ENCODE results near the gene OVOL2.
A peak's percentile ranks its signal among the peaks of the same experiment; 100 is the strongest.

Gene OVOL2

DNA sequence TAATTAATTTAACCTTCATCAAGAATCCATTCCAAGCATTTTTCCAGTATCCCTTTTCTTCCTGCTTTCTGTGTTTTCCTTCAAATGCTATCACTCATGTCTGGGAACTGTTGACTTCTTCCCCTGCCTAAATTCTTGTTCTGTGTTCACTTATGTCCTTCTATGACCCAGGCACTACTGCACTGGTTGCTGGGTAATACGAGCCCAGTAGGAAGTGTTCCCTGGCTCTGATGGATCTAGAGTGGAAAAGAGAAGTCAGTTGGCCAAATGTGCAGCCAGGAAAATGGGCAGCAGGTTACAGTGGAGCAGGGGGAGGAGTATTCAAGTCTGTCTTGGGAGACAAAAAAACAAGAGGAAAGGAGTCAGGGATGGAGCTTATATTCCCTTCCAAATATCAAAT lies 7.1 kb downstream of the OVOL2 start:
- no peak for DNase-seq (ENCODE audit: low read depth in 1 of 2, low spot score in 1 of 2)
- Histone ChIP-seq H3K27me3 (ENCODE audit: insufficient read depth, poor library complexity, severe bottlenecking) (peaks cover 7% of the 10 kb centered on the region), H3K27ac (replicated peaks) (no peak overlapping the region), H3K4me3 (replicated peaks; ENCODE audit: insufficient read depth, low read length) (no peak overlapping the region)
- TF ChIP-seq SPI1 (IDR thresholded peaks at IDR 0.05; ENCODE audit: borderline replicate concordance, low read depth) (no peak), GABPA (IDR thresholded peaks at IDR 0.05; ENCODE audit: low read depth) (no peak), POLR2AphosphoS5 (IDR thresholded peaks at IDR 0.05; ENCODE audit: low read depth) (no peak)
- TF ChIP-seq, protein P1, sequence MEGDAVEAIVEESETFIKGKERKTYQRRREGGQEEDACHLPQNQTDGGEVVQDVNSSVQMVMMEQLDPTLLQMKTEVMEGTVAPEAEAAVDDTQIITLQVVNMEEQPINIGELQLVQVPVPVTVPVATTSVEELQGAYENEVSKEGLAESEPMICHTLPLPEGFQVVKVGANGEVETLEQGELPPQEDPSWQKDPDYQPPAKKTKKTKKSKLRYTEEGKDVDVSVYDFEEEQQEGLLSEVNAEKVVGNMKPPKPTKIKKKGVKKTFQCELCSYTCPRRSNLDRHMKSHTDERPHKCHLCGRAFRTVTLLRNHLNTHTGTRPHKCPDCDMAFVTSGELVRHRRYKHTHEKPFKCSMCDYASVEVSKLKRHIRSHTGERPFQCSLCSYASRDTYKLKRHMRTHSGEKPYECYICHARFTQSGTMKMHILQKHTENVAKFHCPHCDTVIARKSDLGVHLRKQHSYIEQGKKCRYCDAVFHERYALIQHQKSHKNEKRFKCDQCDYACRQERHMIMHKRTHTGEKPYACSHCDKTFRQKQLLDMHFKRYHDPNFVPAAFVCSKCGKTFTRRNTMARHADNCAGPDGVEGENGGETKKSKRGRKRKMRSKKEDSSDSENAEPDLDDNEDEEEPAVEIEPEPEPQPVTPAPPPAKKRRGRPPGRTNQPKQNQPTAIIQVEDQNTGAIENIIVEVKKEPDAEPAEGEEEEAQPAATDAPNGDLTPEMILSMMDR (IDR thresholded peaks at IDR 0.05; ENCODE audit: insufficient read depth, low read length), result no peak
- TF ChIP-seq, protein P2, sequence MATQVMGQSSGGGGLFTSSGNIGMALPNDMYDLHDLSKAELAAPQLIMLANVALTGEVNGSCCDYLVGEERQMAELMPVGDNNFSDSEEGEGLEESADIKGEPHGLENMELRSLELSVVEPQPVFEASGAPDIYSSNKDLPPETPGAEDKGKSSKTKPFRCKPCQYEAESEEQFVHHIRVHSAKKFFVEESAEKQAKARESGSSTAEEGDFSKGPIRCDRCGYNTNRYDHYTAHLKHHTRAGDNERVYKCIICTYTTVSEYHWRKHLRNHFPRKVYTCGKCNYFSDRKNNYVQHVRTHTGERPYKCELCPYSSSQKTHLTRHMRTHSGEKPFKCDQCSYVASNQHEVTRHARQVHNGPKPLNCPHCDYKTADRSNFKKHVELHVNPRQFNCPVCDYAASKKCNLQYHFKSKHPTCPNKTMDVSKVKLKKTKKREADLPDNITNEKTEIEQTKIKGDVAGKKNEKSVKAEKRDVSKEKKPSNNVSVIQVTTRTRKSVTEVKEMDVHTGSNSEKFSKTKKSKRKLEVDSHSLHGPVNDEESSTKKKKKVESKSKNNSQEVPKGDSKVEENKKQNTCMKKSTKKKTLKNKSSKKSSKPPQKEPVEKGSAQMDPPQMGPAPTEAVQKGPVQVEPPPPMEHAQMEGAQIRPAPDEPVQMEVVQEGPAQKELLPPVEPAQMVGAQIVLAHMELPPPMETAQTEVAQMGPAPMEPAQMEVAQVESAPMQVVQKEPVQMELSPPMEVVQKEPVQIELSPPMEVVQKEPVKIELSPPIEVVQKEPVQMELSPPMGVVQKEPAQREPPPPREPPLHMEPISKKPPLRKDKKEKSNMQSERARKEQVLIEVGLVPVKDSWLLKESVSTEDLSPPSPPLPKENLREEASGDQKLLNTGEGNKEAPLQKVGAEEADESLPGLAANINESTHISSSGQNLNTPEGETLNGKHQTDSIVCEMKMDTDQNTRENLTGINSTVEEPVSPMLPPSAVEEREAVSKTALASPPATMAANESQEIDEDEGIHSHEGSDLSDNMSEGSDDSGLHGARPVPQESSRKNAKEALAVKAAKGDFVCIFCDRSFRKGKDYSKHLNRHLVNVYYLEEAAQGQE (IDR thresholded peaks at IDR 0.05; ENCODE audit: insufficient replicate concordance, low read depth), result no peak

DNA sequence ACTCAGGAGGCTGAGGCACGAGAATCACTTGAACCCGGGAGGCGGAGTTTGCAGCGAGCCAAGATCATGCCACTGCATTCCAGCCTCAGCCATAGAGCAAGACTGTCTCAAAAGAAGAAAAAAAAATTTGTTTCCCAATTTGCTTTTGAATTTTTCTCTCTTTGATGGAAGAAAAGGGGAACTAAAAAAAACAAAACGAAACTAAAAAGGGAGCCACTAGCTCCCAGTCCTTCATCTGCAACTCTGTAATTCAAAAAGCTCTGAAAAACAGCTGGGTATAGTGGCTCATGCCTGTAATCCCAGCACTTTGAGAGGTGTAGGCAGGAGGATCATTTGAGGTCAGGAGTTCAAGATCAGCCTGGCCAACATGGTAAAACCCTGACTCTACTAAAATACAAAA lies 9.5 kb downstream of the OVOL2 start:
- Histone ChIP-seq H3K4me3 (replicated peaks; ENCODE audit: insufficient read depth, low read length) (no peak overlapping the region), H3K27me3 (ENCODE audit: insufficient read depth, poor library complexity, severe bottlenecking) (no peaks in the 10 kb centered on the region), H3K27ac (replicated peaks) (no peak overlapping the region)
- DNase-seq (ENCODE audit: low read depth in 1 of 2, low spot score in 1 of 2), result peak in 1 of 2 experiments; percentile 7
- TF ChIP-seq, protein P1 (IDR thresholded peaks at IDR 0.05; ENCODE audit: insufficient read depth, low read length), result no peak
- TF ChIP-seq POLR2AphosphoS5 (IDR thresholded peaks at IDR 0.05; ENCODE audit: low read depth) (no peak), GABPA (IDR thresholded peaks at IDR 0.05; ENCODE audit: low read depth) (no peak), SPI1 (IDR thresholded peaks at IDR 0.05; ENCODE audit: borderline replicate concordance, low read depth) (no peak)
- TF ChIP-seq, protein P2 (IDR thresholded peaks at IDR 0.05; ENCODE audit: insufficient replicate concordance, low read depth), result no peak

DNA sequence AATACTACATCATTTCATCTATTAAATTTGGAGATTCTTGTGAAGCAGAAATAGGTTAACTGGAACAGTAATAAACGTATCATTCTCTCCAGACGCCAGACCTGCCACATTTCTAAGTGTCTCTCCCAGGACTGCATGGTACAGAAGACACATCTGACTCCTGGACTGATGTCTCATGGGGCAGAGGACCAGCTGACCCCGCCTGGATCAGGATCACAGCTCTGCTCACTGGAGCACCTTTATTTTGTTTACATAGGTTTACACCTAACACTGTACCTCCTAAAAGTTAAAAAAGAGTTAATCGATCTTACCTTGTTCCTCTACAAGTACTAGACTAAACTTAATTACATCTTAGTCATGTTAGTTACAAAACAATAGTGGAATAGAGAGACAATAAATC lies 11.2 kb downstream of the OVOL2 start:
- H3K27me3 ChIP-seq (ENCODE audit: insufficient read depth, poor library complexity, severe bottlenecking), result no peaks in the 10 kb centered on the region
- TF ChIP-seq, protein P1 (IDR thresholded peaks at IDR 0.05; ENCODE audit: insufficient read depth, low read length), result no peak
- no peak for TF ChIP-seq POLR2AphosphoS5 (IDR thresholded peaks at IDR 0.05; ENCODE audit: low read depth)
- TF ChIP-seq, protein P2 (IDR thresholded peaks at IDR 0.05; ENCODE audit: insufficient replicate concordance, low read depth), result no peak
- TF ChIP-seq GABPA (IDR thresholded peaks at IDR 0.05; ENCODE audit: low read depth), result no peak
- no peak for TF ChIP-seq SPI1 (IDR thresholded peaks at IDR 0.05; ENCODE audit: borderline replicate concordance, low read depth)
- no peak for DNase-seq (ENCODE audit: low read depth in 1 of 2, low spot score in 1 of 2)
- no peak overlapping the region for H3K4me3 ChIP-seq (replicated peaks; ENCODE audit: insufficient read depth, low read length)
- no peak overlapping the region for H3K27ac ChIP-seq (replicated peaks)
